Jurkat, Clone E6-1 (cell line): ENCODE results near the gene ABCC1.

Experiments
- DNase-seq: peaks from one replicate; pipeline ENCODE4 v3.0.0-alpha.2; 2011; ENCODE audit warnings: low read depth, low spot score
- H3K4me3 ChIP-seq: 2 replicates; pipeline ENCODE4 v1.5.1; 2011; ENCODE audit warnings: mild to moderate bottlenecking, low read length, control low read depth, moderate library complexity

The ABCC1 gene

DNA sequence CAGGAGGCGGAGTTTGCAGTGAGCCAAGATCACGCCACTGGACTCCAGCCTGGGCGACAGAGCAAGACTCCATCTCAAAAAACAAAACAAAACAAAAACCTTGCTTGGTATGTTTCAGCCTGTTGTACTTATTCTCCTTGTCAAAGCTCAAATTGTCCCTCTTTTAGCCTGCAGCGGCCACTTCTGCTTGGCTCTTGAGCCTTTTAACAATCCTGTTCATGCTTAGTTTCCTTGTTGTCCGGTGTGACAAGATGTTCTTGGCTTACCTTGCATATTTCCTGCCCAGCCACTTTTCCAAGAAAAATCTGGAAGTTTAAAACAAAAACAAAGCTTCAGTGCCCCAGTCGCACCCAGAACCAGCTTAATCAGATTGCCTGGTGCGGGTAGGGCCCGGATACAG, 81.0 kb downstream of the ABCC1 start:
- no peak overlapping the region for H3K4me3 ChIP-seq
- no peak for DNase-seq

DNA sequence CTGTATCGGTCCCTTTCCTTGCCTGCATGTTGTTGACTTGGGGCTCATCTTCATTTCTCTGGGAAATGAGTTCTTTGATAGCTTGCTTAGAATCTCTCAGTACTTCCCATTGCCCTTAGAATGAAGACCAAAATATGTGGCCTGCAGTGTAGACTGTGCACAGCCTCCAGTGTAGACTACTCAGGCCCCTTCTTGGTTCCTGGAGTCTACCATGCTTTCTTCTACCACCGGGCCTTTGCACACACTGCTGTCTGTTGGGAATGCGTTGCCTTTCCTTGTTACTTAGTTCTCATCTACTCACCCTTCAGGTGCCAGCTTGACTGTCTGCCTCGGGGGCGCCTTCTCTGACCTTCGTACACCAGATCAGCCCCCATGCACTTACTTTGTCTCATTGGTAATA, 82.0 kb downstream of the ABCC1 start:
- DNase-seq, result no peak
- no peak overlapping the region for H3K4me3 ChIP-seq

GRCh38 chr16:16032271-16032979, 83.0 kb downstream of the ABCC1 start:
- no peak overlapping the region for H3K4me3 ChIP-seq
- DNase-seq, result no peak

DNA sequence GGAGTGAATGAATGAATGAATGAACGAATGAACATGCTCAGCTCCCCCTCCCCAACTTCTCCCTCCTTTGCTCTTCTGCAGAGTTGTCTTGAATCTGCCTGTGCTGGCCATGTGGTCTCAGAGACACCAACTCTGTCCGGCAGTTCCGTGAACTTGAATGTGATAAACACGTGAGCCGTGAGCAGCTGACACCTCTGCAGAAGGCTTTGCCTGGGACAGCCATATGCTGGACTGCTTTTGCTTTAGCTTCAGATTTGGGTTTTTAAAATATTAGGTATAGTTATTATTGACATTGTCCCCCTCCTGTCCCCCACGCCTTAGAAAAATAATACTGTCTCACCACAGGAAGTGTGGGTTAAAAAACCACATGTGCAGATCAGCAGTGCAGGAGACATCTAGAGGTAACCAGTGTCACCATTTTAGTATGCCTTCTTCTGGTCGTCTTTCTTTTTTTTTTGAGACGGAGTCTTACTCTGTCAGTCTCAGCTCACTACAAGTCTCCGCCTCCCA, 83.8 kb downstream of the ABCC1 start:
- peak; percentile 76 for DNase-seq
- no peak overlapping the region for H3K4me3 ChIP-seq

GRCh38 chr16:16036359-16036792, 87.0 kb downstream of the ABCC1 start:
- no peak for DNase-seq
- no peak overlapping the region for H3K4me3 ChIP-seq

DNA sequence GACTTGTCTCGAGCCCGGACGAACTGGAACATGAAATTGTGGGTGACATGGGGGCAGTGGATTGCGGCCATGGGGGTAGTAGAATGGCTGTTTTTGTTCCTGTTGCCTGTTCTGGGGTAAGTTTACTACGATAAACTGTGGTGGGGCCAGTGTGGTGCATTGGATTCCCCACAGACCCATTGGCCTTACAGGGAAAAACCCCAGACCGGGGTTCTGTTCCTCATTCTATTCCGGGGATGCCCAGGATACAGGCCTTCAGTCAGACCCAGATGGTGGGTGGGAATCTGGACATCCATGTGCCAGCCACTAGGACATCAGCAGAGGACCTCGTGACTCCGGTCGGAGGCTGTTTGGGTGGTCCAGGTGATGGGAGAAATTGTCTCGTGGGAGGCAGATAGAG, 88.1 kb downstream of the ABCC1 start:
- no peak overlapping the region for H3K4me3 ChIP-seq
- DNase-seq, result no peak

DNA sequence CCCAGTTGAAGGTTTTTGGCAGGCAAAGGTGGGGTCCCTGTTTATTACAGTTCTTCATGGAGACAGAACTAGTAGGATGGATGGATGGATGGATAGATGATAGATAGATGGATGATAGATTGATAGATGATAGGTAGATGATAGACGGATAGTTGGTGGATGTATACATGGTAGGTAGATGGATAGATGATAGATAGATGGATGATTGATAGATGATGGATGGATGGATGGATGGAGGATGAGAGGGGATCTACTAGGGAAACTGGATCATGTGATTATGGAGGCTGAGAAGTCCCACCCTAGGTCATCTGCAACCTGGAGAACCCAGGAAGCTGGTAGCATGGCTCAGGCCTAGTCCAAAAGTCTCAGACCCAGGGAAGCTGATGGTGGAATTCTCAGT, 88.6 kb downstream of the ABCC1 start:
- no peak for DNase-seq
- no peak overlapping the region for H3K4me3 ChIP-seq

GRCh38 chr16:16038950-16039349, 89.5 kb downstream of the ABCC1 start:
- no peak for DNase-seq
- H3K4me3 ChIP-seq, result no peak overlapping the region

DNA sequence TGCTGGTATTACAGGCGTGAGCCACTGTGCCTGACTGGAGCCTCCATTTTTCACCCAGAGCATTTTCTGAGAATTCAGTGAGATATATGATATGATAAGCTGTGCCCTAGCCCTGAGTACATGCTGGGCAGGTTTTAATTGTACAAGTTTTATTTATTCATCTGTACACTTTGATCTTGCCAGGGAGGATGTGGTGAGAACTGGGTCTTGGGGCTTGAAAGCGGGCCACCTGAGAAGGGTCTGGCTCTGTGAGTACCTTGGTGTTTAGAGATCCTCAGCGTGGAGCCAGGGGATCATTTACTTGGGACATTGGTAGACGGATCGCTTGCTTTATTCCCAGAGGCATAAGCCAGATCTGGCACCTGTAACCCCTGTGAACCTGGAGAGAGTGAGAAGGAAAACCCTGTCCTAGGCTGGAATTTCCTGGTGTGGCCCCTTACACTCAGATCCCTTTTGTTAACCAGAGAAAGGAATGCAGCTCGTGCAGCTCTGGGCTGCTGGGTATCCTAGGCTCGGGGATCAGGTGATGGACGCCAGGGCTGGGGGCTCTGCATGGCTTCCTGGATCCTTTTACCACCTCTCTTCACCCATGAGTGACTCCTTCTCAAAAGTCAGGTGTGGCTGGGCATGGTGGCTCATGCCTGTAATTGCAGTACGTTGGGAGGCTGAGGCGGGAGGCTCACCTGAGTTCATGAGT, 91.9 kb downstream of the ABCC1 start:
- peak; percentile 77 for DNase-seq
- H3K4me3 ChIP-seq, result no peak overlapping the region

DNA sequence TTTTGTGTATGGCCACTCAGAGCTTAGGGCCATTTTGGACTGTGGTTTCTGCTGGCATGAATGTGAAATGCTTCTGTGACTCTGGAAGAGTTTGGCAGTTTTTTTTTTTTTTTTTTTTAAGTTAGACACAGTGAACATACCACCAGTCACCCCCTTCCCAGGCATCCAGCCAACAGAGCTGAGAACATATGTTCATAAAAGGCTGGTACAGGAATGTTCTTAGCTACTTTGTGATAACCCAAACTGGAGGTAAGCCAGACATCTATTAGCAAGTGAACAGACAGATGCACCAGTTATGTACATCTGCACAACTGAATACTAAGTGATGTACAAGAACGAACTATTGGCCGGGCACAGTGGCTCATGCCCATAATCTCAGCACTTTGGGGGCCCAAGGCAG, 92.7 kb downstream of the ABCC1 start:
- peak; percentile 41 for DNase-seq
- no peak overlapping the region for H3K4me3 ChIP-seq

- no peak for DNase-seq
Observed at GRCh38 chr16:16045296-16045695, 95.9 kb downstream of the ABCC1 start.

GRCh38 chr16:16045879-16046278, 96.5 kb downstream of the ABCC1 start:
- no peak for DNase-seq
- H3K4me3 ChIP-seq, result no peak overlapping the region

More at GRCh38 chr16:16045296-16045695, 95.9 kb downstream of the ABCC1 start:
- H3K4me3 ChIP-seq, result no peak overlapping the region

DNA sequence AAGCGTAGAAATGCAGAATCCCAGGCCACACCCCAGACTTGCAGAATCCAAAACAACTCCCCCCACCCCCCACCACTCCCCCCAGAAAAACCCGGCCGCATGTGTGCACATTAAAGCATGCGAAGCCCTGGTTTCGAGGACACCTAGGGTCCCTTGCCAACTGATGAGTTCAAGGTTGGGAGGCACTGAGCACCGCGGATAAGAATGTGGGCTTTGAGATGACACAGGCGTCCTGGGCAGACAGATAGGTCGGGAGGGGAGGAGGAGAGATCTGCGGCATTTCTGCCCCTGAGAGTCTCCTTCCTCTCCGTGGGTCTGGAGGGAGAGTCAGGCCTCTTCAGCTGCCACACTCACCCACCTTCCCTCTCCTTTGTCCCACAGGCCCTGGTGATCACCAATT, 98.3 kb downstream of the ABCC1 start:
- DNase-seq, result no peak
- no peak overlapping the region for H3K4me3 ChIP-seq

DNA sequence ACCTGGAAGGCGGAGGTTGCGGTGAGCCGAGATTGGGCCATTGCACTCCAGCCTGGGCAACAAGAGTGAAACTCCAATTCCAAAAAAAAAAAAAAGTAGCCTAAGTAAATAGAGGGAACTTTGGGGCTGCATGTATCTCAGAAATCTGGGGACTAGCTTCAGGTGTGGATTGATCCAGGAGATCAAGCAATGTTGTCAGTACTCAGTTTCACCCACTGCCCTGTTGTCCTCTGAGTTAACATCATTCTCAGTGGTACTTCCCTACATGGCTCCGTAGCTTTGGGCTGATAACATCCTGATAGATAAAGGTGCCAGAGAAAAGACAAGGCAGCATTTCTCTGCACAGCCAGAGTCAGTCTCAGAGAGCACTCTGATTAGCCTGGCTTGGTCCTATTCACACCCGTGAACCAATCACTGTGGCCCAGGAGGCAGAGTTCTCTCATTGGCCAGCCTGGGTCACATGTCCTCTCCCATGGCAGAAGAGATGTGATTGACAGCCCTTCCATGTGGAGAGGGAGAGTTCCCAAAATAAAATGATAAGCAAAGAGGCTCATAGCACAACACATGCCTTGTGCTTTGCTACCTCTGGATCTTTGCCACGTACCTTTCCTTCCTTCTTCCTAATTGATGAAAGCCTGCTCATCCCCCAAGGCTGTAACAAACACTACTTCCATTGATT, 99.6 kb downstream of the ABCC1 start:
- DNase-seq, result no peak
- H3K4me3 ChIP-seq, result no peak overlapping the region

- H3K4me3 ChIP-seq, result no peak overlapping the region
- DNase-seq, result no peak
Observed at GRCh38 chr16:16050106-16050505, 100.7 kb downstream of the ABCC1 start.

DNA sequence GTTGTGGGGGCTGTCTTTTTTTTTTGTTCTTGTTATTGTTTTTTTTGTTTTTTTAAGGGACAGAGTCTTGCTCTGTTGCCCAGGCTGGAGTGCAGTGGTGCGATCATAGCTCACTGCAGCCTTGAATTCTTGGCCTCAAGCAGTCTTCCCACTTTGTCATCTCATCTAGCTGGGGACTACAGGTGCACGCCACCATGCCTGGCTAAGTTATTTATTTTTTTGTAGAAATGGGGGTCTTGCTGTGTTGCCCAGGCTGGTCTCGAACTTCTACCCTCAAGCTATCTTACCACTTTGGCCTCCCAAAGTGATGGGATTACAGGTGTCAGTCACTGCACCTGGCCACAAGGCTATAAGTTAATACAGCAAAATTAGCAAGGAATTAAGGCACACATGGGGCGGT, 101.7 kb downstream of the ABCC1 start:
- H3K4me3 ChIP-seq, result no peak overlapping the region
- DNase-seq, result no peak

DNA sequence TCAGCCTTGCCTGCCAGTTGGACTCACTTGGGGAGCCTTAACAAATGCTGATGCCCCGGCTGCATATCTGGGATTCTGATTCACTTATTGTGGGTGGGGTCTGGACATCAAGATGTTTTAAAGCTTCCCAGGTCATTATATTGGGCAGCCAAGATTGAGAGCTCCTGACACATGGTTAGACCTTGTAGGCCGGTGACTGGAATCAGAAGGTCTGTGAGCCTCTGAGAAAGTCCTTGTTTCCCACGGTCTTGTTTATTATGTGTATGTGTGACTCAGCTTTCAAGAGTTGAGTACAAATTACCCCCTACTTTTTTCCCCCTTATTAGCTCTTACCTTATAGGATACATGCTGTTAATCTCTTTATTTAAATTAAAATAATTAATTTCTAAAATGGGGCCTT, 103.5 kb downstream of the ABCC1 start:
- no peak for DNase-seq
- no peak overlapping the region for H3K4me3 ChIP-seq

- DNase-seq, result no peak
- no peak overlapping the region for H3K4me3 ChIP-seq
Observed at GRCh38 chr16:16057102-16057501, 107.7 kb downstream of the ABCC1 start.

- no peak overlapping the region for H3K4me3 ChIP-seq
Observed at GRCh38 chr16:16059160-16059559, 109.7 kb downstream of the ABCC1 start.

GRCh38 chr16:16059895-16060590, 110.6 kb downstream of the ABCC1 start:
- DNase-seq, result no peak
- no peak overlapping the region for H3K4me3 ChIP-seq

More at GRCh38 chr16:16059160-16059559, 109.7 kb downstream of the ABCC1 start:
- DNase-seq, result no peak
